GM19023 (cell line): ENCODE measurements around the gene OR4S2.
A peak's percentile ranks its signal among the peaks of the same experiment; 100 is the strongest.

ENCODE experiments used
- ATAC-seq: cut with Tn5 transposase; IDR thresholded peaks from one replicate; pipeline ENCODE4 v1.9.1; 2021; ENCODE audit warnings: mild to moderate bottlenecking, moderate library complexity; ENCODE audit not compliant: unreplicated experiment

OR4S2 gene, protein sequence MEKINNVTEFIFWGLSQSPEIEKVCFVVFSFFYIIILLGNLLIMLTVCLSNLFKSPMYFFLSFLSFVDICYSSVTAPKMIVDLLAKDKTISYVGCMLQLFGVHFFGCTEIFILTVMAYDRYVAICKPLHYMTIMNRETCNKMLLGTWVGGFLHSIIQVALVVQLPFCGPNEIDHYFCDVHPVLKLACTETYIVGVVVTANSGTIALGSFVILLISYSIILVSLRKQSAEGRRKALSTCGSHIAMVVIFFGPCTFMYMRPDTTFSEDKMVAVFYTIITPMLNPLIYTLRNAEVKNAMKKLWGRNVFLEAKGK

DNA sequence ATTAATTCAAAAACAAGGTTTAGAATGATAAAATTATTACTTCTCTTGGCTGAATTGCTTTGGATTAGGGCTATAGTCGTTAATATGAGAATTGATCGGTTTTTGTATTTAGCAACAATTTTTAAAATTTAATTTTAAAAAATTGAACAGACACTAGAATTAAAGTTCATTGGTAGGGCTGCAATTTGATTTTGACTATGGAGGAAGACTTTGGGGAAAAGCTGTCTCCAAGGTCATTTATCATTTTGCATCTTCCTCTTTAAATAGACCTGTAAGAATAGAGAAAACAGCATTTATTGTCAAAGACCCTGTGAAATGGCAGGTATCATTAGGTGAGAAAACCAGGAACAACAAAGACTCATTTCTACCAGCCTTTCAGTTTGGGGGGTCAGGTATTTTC is at the start of gene OR4S2:
Gene OR4S2 (plus strand): TSS at position 301 of the 400 bp plus-strand sequence. CDS start 2,577 bp downstream, outside the sequence.
- no peak for ATAC-seq

GRCh38 chr11:55607545-55607944 is 40.6 kb upstream of the OR4S2 start, which contains the start of gene OR4C11:
TSS of gene OR4C11 (minus strand) at chr11:55607645. CDS start at chr11:55604373, 3,272 bp downstream.
- no peak for ATAC-seq

DNA sequence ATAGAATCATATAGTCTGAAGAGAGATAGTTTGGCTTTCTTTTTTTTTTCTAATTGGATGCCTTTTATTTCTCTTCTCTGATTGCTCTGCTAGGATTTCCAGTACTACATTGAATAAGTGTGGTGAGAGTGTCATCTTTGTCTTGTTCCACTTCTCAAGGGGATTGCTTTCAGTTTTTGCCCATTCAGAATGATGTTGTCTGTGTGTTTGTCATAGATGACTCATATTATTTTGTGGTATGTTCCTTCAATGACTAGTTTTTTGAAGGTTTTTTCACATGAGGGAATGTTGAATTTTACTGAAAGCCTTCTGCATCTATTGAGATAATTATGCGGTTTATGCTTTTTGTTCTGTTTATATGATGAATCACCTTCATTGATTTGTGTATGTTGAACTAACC is 23.6 kb upstream of the OR4S2 start:
- ATAC-seq = no peak

DNA sequence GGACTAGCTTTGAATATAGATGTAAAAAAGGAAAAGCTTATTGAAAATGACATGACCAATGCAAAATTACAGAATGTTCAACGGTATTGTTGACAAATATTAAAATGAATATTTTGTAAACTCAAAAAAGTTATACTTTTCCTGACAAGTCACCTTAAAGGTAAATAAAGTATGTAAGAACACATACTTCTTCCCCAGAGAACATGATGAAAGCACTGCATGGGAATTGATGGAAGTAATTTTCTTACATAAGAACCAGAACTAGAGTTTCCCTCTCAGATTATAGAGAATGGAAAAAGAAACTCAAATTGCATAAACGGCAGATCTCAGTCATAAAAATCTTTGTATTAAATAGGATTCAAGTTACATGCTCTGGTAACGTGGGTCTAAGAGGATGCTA is 13.3 kb upstream of the OR4S2 start, which contains the start of gene OR4P4:
Gene OR4P4 (plus strand): TSS at position 301 of the 400 bp plus-strand sequence.
- ATAC-seq = no peak

GRCh38 chr11:55652560-55652959 is 4.4 kb downstream of the OR4S2 start:
- ATAC-seq = no peak

DNA sequence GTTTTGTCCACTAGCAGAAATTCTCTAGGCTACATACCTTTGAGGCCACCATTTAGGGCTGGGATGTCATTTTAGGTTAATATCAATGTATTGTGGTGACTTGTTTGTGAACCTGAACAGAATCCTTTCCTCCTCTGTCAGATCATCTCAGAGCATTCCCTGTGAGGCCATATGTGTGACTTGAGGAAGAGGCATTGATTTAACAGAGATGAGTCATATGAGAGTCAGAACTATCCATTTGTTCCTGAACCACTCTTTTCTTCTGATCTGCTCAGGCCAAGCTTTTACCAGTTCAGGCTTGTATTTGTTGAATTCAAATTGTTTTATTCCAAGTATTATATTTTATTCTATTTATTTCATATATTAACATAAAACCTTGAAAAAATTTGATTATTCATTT is 7.0 kb downstream of the OR4S2 start:
- no peak for ATAC-seq

DNA sequence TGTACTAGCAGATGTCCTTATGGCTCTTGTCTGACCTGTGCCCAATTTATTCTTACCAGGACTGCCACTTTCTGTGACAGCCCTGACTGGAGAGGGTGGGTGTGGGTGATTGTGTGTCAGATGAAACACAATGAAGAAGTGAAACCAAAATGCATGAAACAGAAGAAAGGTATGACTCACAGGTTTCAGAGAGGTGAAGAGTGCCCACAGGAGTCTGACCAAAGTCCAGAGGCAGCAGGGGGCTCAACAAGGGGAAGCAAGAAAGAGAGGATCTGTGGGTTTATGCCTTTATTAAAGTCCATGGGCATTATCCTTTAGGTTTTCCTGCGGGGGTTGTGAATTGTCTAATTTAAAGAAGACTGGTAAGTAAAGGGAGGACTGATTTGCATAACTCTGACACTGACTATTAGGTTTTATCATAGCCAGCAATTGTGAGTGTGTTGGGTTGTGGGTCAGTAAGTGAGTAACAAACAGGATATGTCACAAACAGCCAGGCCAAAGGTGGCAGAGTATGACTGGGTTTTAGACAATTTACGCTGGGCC is 10.0 kb downstream of the OR4S2 start:
- peak; percentile 94 for ATAC-seq

DNA sequence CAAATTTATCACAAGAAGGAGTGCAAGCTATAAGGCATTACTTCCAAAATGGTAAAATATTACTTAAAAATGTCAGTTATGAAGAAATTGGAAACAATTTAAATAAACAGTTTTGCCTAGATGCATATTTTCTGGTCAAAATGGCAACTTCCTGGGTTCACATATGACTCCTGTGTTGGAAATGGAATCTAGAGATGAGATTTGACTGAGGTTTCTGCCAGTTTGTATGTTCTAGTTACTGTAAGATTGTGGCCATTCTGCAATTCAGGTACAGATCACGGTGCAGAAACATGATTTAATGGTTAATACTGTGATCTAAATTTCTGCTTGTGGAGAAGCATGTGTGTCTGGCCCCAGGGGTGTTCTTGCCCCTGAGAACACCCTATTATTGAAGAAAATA is 10.5 kb downstream of the OR4S2 start:
- ATAC-seq = peak; percentile 27

DNA sequence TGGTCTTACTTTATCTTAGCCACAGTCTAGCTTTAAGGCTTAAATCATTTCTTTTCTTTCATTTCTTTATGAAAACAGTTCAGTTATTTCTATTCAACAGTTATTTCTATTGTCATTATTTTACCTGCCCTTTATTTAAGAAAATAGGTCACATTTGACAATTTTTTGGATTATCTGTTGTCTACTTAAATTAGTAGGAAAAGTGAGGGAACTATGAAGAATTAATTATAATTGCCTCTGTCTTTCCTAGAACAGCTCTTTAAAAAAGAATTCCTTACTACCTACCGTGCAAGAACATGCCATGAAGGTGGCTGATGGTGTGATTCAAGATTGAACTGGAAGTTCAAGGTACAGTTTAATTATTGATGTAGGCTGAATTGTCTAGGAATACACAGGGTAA is 13.8 kb downstream of the OR4S2 start, which contains the start of gene OR4C6:
Gene OR4C6 (plus strand): TSS at position 301 of the 400 bp plus-strand sequence. CDS start 2,966 bp downstream, outside the sequence.
- no peak for ATAC-seq

DNA sequence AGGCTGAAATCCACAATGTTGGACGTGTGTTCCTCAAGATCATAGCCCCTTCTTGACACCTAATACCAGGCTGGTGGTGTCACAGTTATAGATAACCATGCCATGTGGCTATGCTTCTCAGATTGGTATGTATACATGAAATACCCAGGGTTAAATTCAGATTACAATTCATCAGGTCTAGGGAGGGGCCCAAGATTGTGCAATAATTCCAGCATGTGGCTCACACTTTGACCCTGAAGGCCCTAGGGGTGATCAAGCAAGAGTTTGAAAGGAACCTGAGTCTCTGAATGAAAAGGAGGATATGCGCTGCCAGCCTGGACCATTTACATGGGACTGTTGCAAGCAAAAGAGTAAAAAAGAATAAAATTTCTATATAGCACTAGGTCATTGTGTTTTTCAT is 21.2 kb downstream of the OR4S2 start:
- no peak for ATAC-seq

DNA sequence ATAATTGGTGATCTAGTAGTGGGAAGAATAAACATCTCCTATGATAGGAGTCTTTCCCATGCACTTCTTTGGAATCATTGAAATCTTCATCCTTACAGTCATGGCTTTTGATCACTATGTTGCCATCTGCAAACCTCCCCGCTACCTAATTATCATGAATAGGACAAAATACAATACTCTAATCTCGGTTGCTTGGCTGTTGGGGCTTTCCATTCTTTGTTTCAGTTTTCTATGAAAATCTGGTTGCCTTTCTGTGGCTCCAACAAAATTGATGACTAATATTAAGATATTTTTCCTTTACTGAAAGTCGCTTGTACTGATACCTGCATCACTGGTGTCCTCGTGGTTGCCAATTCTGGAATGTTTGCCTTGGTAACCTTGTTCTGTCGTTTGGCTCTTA is 25.7 kb downstream of the OR4S2 start:
- no peak for ATAC-seq

DNA sequence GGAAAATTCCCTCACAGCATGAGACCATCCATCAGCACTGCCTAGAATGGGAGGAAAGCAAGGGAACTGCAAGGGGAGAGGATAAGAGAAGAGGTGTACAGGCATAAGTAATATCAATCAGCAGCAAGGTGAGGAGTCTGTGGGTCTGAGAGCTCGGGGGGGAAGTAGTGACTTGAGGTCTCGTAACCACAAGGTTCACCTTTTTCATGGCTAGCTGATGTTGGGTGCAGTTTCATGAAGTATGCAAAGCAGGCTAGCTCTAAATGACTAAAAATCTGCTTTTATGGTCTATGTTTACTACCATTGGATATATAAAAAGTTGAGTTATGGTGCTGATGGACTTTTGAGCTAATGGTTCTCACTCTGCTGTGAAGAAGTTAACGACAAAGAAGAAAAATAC is 49.7 kb downstream of the OR4S2 start:
- peak; percentile 86 for ATAC-seq

GRCh38 chr11:55701429-55701828 is 53.3 kb downstream of the OR4S2 start:
- no peak for ATAC-seq
